ENCODE measurements around the gene AMDHD2. TPM values are rescaled to one million over a fixed set of nuclear protein-coding genes. Genes with fewer than 3 reads are reported as not detected.
A peak's percentile ranks its signal among the peaks of the same experiment; 100 is the strongest.

Gene AMDHD2
- total RNA-seq, 1 experiment from 2014 or later, result 50.3 TPM

- H3K4me1 ChIP-seq (ENCODE audit: insufficient read depth, low read length), result no peaks in the 10 kb centered on the region
- no peak overlapping the region for H3K27ac ChIP-seq (ENCODE audit: low read length)
- H3K36me3 ChIP-seq (ENCODE audit: low read depth, low read length), result no peaks in the 10 kb centered on the region
- no peaks in the 10 kb centered on the region for H3K9me2 ChIP-seq (replicated peaks; ENCODE audit: low read length)
- H4K20me1 ChIP-seq (ENCODE audit: low read length), result no peaks in the 10 kb centered on the region
- no peaks in the 10 kb centered on the region for H3K9me3 ChIP-seq (ENCODE audit: low read length)
- H3K4me2 ChIP-seq (ENCODE audit: low read length), result no peak overlapping the region
- H3K9ac ChIP-seq (ENCODE audit: low read length), result no peak overlapping the region
- intact Hi-C loops (cut with micrococcal nuclease), result no loop called here
- no peak for ATAC-seq
- no peaks in the 10 kb centered on the region for H3F3A ChIP-seq (ENCODE audit: low read length, unreplicated experiment)
- POLR2A ChIA-PET (ENCODE audit: unreplicated experiment), result no interaction called here
- no TSS peak for BruUV-seq (replicated peaks)
- CTCF ChIA-PET, result no interaction called here
- no peak for DNase-seq
- no peaks in the 10 kb centered on the region for H3K27me3 ChIP-seq (ENCODE audit: low read length)
- H3K79me2 ChIP-seq (ENCODE audit: low read length), result no peaks in the 10 kb centered on the region
- TF ChIP-seq EZH2phosphoT487 (IDR thresholded peaks at IDR 0.05; ENCODE audit: borderline replicate concordance, low read length), result no peak
- no peak for TF ChIP-seq EZH2 (IDR thresholded peaks at IDR 0.05; ENCODE audit: low read length, unreplicated experiment)
- TF ChIP-seq CTCF (conservative IDR thresholded peaks at IDR 0.05; ENCODE audit: low read depth, low read length), result no peak
- H3K4me3 ChIP-seq (ENCODE audit: low read length), result no peak overlapping the region
- H2AFZ ChIP-seq (ENCODE audit: low read length), result no peak overlapping the region
These were observed 20.7 kb upstream of the AMDHD2 start for GRCh38 chr16:2499454-2499853.

- TF ChIP-seq EZH2 (IDR thresholded peaks at IDR 0.05; ENCODE audit: low read length, unreplicated experiment) (no peak), CTCF (conservative IDR thresholded peaks at IDR 0.05; ENCODE audit: low read depth, low read length) (no peak), EZH2phosphoT487 (IDR thresholded peaks at IDR 0.05; ENCODE audit: borderline replicate concordance, low read length) (no peak)
- Histone ChIP-seq H3K36me3 (ENCODE audit: low read depth, low read length) (no peaks in the 10 kb centered on the region), H4K20me1 (ENCODE audit: low read length) (no peaks in the 10 kb centered on the region), H3K79me2 (ENCODE audit: low read length) (no peaks in the 10 kb centered on the region), H3K27me3 (ENCODE audit: low read length) (no peaks in the 10 kb centered on the region), H3K9me3 (ENCODE audit: low read length) (no peaks in the 10 kb centered on the region), H2AFZ (ENCODE audit: low read length) (no peak overlapping the region), H3K27ac (ENCODE audit: low read length) (no peak overlapping the region), H3K4me3 (ENCODE audit: low read length) (no peak overlapping the region), H3F3A (ENCODE audit: low read length, unreplicated experiment) (no peaks in the 10 kb centered on the region), H3K9me2 (replicated peaks; ENCODE audit: low read length) (no peaks in the 10 kb centered on the region), H3K4me1 (ENCODE audit: insufficient read depth, low read length) (no peaks in the 10 kb centered on the region), H3K4me2 (ENCODE audit: low read length) (no peak overlapping the region), H3K9ac (ENCODE audit: low read length) (no peak overlapping the region)
- no TSS peak for BruUV-seq (replicated peaks)
- ATAC-seq (no peak), DNase-seq (no peak)
- POLR2A ChIA-PET (ENCODE audit: unreplicated experiment), result no interaction called here
- intact Hi-C loops (cut with micrococcal nuclease), result no loop called here
- CTCF ChIA-PET, result no interaction called here
These were observed 20.2 kb upstream of the AMDHD2 start for GRCh38 chr16:2499890-2500429.

- POLR2A ChIA-PET (ENCODE audit: unreplicated experiment), result no interaction called here
- Histone ChIP-seq H4K20me1 (ENCODE audit: low read length) (no peaks in the 10 kb centered on the region), H2AFZ (ENCODE audit: low read length) (no peak overlapping the region), H3K4me1 (ENCODE audit: insufficient read depth, low read length) (no peaks in the 10 kb centered on the region), H3F3A (ENCODE audit: low read length, unreplicated experiment) (no peaks in the 10 kb centered on the region), H3K79me2 (ENCODE audit: low read length) (no peaks in the 10 kb centered on the region), H3K27ac (ENCODE audit: low read length) (no peak overlapping the region), H3K9me3 (ENCODE audit: low read length) (no peaks in the 10 kb centered on the region), H3K36me3 (ENCODE audit: low read depth, low read length) (no peaks in the 10 kb centered on the region), H3K27me3 (ENCODE audit: low read length) (no peaks in the 10 kb centered on the region), H3K9me2 (replicated peaks; ENCODE audit: low read length) (no peaks in the 10 kb centered on the region), H3K4me3 (ENCODE audit: low read length) (no peak overlapping the region), H3K4me2 (ENCODE audit: low read length) (no peak overlapping the region), H3K9ac (ENCODE audit: low read length) (no peak overlapping the region)
- TF ChIP-seq EZH2 (IDR thresholded peaks at IDR 0.05; ENCODE audit: low read length, unreplicated experiment) (no peak), EZH2phosphoT487 (IDR thresholded peaks at IDR 0.05; ENCODE audit: borderline replicate concordance, low read length) (no peak), CTCF (conservative IDR thresholded peaks at IDR 0.05; ENCODE audit: low read depth, low read length) (no peak)
- intact Hi-C loops (cut with micrococcal nuclease), result no loop called here
- BruUV-seq (replicated peaks), result no TSS peak
- CTCF ChIA-PET, result no interaction called here
- 0 out of 2 replicates have a peak, but pooled peaks have one; percentile 16 for ATAC-seq
- DNase-seq, result no peak
These were observed 19.7 kb upstream of the AMDHD2 start for GRCh38 chr16:2500430-2500917.

Data from PC-3 (cell line).